ENCODE results near the gene PCK2. TPM values are rescaled to one million over a fixed set of nuclear protein-coding genes. Genes with fewer than 3 reads are reported as not detected.

PCK2 gene
- total RNA-seq, 1 experiment from 2014 or later: 48.9 TPM

DNA sequence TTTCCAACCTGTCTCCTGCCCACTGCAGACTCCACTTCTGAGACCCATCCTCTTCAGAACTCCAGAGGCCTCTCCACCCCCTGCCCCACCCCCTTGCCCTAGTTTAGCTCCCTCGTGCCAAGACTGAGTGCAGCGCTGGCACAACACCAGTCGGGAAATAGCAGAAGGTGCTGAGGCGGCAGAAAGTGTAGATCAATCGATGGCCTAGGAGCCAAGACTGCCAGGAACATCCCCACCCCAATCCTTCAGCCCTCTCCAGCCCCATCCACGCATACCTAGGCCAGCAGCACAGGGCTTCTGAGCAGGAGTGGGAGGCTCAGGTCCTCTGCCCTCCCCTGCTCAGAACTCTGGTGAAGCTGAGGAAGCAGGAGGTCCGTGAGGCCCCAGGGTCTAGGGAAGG is 21.7 kb upstream of the PCK2 start:
- no peak overlapping the region for H2AK5ac ChIP-seq (ENCODE audit: insufficient read length, low read length)
- H3K27ac ChIP-seq (ENCODE audit: insufficient read length, low read depth, low read length): no peak overlapping the region
- H2BK5ac ChIP-seq (ENCODE audit: insufficient read length, low read length): no peak overlapping the region
- no peaks in the 10 kb centered on the region for H4K20me1 ChIP-seq (ENCODE audit: control insufficient read depth, insufficient read depth, insufficient read length)
- H3K4me1 Mint-ChIP-seq: peaks cover 5 to 11% of the 10 kb centered on the region in 2 experiments; a peak in 2 of 4 replicates
- no peaks in the 10 kb centered on the region for H3K79me1 ChIP-seq (ENCODE audit: insufficient read depth, low read depth, low read length, poor library complexity, severe bottlenecking)
- H4K91ac ChIP-seq (ENCODE audit: insufficient read length, low read depth, low read length): no peak overlapping the region
- no peaks in the 10 kb centered on the region; the same call in none of the 2 replicates for H3K27me3 Mint-ChIP-seq (ENCODE audit: low read depth)
- no peaks in the 10 kb centered on the region for H3K79me2 ChIP-seq (ENCODE audit: insufficient read depth, low read length)
- no peak overlapping the region for H4K5ac ChIP-seq (ENCODE audit: insufficient read length, low read depth, low read length)
- no peak overlapping the region for H3K56ac ChIP-seq (ENCODE audit: insufficient read length, low read depth, low read length)
- H3K9me3 Mint-ChIP-seq: no peaks in the 10 kb centered on the region
- H3T11ph ChIP-seq (ENCODE audit: low read length): no peak overlapping the region
- no peaks in the 10 kb centered on the region for H3K4me1 ChIP-seq (ENCODE audit: insufficient read depth, low read length)
- H3K18ac ChIP-seq (ENCODE audit: insufficient read length, low read depth, low read length): no peak overlapping the region
- H3K27me3 ChIP-seq (ENCODE audit: insufficient read depth, low read length): no peaks in the 10 kb centered on the region
- H2AFZ ChIP-seq (ENCODE audit: low read length): no peak overlapping the region
- no peak overlapping the region for H3K23ac ChIP-seq (ENCODE audit: insufficient read length, low read depth, low read length)
- peak overlapping the region; percentile 63; the same call in 1 of the 2 replicates for H3K14ac ChIP-seq (ENCODE audit: insufficient read depth, low read length)
- H3K27ac Mint-ChIP-seq: no peak overlapping the region
- no peak overlapping the region for H2BK15ac ChIP-seq (ENCODE audit: low read depth, low read length)
- H3K9me3 ChIP-seq (ENCODE audit: control insufficient read depth, low read depth, low read length): no peaks in the 10 kb centered on the region
- H3K36me3 Mint-ChIP-seq (ENCODE audit: insufficient read depth in 1 of 3, low read depth in 3 of 3): no peaks in the 10 kb centered on the region
- no peak overlapping the region for H2BK20ac ChIP-seq (ENCODE audit: low read depth, low read length, poor library complexity, severe bottlenecking)
- no peak overlapping the region for H3K9ac ChIP-seq (ENCODE audit: extremely low read depth, insufficient read length, low read length)
- no peaks in the 10 kb centered on the region for H3K23me2 ChIP-seq (ENCODE audit: insufficient read length, low read depth, low read length, poor library complexity, severe bottlenecking)
- no peak for DNase-seq
- peak overlapping the region in 1 of 2 experiments; percentile 32; a peak in 1 of 5 replicates for H3K4me3 Mint-ChIP-seq
- WGBS (ENCODE audit: extremely low coverage, insufficient read length, low lambda C conversion rate): no CpG with 5 or more reads among the region's 7 CpGs
- TF ChIP-seq, protein P1, sequence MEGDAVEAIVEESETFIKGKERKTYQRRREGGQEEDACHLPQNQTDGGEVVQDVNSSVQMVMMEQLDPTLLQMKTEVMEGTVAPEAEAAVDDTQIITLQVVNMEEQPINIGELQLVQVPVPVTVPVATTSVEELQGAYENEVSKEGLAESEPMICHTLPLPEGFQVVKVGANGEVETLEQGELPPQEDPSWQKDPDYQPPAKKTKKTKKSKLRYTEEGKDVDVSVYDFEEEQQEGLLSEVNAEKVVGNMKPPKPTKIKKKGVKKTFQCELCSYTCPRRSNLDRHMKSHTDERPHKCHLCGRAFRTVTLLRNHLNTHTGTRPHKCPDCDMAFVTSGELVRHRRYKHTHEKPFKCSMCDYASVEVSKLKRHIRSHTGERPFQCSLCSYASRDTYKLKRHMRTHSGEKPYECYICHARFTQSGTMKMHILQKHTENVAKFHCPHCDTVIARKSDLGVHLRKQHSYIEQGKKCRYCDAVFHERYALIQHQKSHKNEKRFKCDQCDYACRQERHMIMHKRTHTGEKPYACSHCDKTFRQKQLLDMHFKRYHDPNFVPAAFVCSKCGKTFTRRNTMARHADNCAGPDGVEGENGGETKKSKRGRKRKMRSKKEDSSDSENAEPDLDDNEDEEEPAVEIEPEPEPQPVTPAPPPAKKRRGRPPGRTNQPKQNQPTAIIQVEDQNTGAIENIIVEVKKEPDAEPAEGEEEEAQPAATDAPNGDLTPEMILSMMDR (conservative IDR thresholded peaks at IDR 0.05): no peak
- H3K4ac ChIP-seq (ENCODE audit: low read depth, low read length): no peak overlapping the region
- no peak overlapping the region for H2BK12ac ChIP-seq (ENCODE audit: insufficient read length, low read depth, low read length)
- no peak overlapping the region for H2BK120ac ChIP-seq (ENCODE audit: low read depth, low read length, poor library complexity, severe bottlenecking)
- H3K4me2 ChIP-seq (ENCODE audit: insufficient read depth, insufficient read length, low read length): no peak overlapping the region
- no peak overlapping the region for H4K8ac ChIP-seq (replicated peaks; ENCODE audit: insufficient read length, low read depth, low read length)

Measured in H9 (cell line).